Stimulated activated naive CD8-positive, alpha-beta T cell treated with anti-CD3 and anti-CD28 coated beads, Interleukin-15, amount 100 ng/mL, for 72 hours (primary cell): ENCODE data around the gene ACSL4.
A peak's percentile ranks its signal among the peaks of the same experiment; 100 is the strongest.

Experiments used
- ATAC-seq: fragments of 150-1000 bp; cut with Tn5 transposase; 2 replicates; pipeline ENCODE4 v1.10.0; 2021; ENCODE audit warnings: mild to moderate bottlenecking, moderate library complexity
- DNase-seq, 2 donors: peaks; one replicate each; pipeline ENCODE4 v3.0.0; 2021 to 2022
- H3K27ac Mint-ChIP-seq, 2 donors: one replicate each; pipeline ENCODE4 v1.8.0; 2022; ENCODE audit warnings: mild to moderate bottlenecking in 2 of 2, mixed read lengths in 2 of 2, moderate library complexity in 2 of 2
- H3K27me3 Mint-ChIP-seq: one replicate; pipeline ENCODE4 v1.8.0; 2022; ENCODE audit warnings: mixed read lengths
- H3K4me1 Mint-ChIP-seq: one replicate; pipeline ENCODE4 v1.8.0; 2022; ENCODE audit warnings: mild to moderate bottlenecking, mixed read lengths
- H3K4me3 Mint-ChIP-seq, 2 donors: one replicate each; pipeline ENCODE4 v1.8.0; 2022; ENCODE audit warnings: mild to moderate bottlenecking in 2 of 2, mixed read lengths in 2 of 2, moderate library complexity in 1 of 2
- H3K9me3 Mint-ChIP-seq, 2 donors: one replicate each; pipeline ENCODE4 v1.8.0; 2022; ENCODE audit warnings: mixed read lengths in 2 of 2

The ACSL4 gene

GRCh38 chrX:109732807-109733612, at the start of gene ACSL4:
TSS of gene ACSL4 (minus strand) at chrX:109733257. CDS start at chrX:109683363, 49,894 bp downstream.
- Mint-ChIP-seq H3K9me3 (no peaks in the 10 kb centered on the region), H3K27me3 (no peaks in the 10 kb centered on the region), H3K27ac (peak within 1 kb of the TSS; percentile 94 to 99), H3K4me1 (peaks cover 20% of the 10 kb centered on the region), H3K4me3 (peak within 1 kb of the TSS; percentile 89 to 96)
- ATAC-seq: peak; percentile 88
- peak; percentile 73 to 84 for DNase-seq

GRCh38 chrX:109777749-109778148, 44.7 kb upstream of the ACSL4 start:
- ATAC-seq: no peak
- H3K4me1 Mint-ChIP-seq: peaks cover 17% of the 10 kb centered on the region
- no peak overlapping the region for H3K27ac Mint-ChIP-seq
- no peaks in the 10 kb centered on the region for H3K9me3 Mint-ChIP-seq
- no peak for DNase-seq
- H3K4me3 Mint-ChIP-seq: no peak overlapping the region
- H3K27me3 Mint-ChIP-seq: no peaks in the 10 kb centered on the region

GRCh38 chrX:109776986-109777385, 43.9 kb upstream of the ACSL4 start:
- peaks cover 13% of the 10 kb centered on the region for H3K4me1 Mint-ChIP-seq
- DNase-seq (no peak), ATAC-seq (no peak)
- no peak overlapping the region for H3K4me3 Mint-ChIP-seq
- H3K27ac Mint-ChIP-seq: no peak overlapping the region
- H3K9me3 Mint-ChIP-seq: no peaks in the 10 kb centered on the region
- H3K27me3 Mint-ChIP-seq: no peaks in the 10 kb centered on the region

- Mint-ChIP-seq H3K9me3 (no peaks in the 10 kb centered on the region), H3K4me3 (no peak overlapping the region), H3K27ac (no peak overlapping the region), H3K27me3 (no peaks in the 10 kb centered on the region), H3K4me1 (peaks cover 13% of the 10 kb centered on the region)
- no peak for DNase-seq
- ATAC-seq: no peak
Observed at GRCh38 chrX:109776432-109776831, 43.4 kb upstream of the ACSL4 start.

- Mint-ChIP-seq H3K27ac (no peak overlapping the region), H3K4me1 (peaks cover 13% of the 10 kb centered on the region), H3K9me3 (peaks cover 0 to 2% of the 10 kb centered on the region in 2 donors), H3K27me3 (no peaks in the 10 kb centered on the region), H3K4me3 (no peak overlapping the region)
- no peak for DNase-seq
- no peak for ATAC-seq
Observed at GRCh38 chrX:109775386-109775785, 42.3 kb upstream of the ACSL4 start.

GRCh38 chrX:109774706-109775105, 41.6 kb upstream of the ACSL4 start:
- Mint-ChIP-seq H3K4me3 (no peak overlapping the region), H3K9me3 (peaks cover 0 to 9% of the 10 kb centered on the region in 2 donors), H3K27ac (no peak overlapping the region), H3K4me1 (peaks cover 13% of the 10 kb centered on the region), H3K27me3 (no peaks in the 10 kb centered on the region)
- peak in 1 of 2 donors; percentile 7 for DNase-seq
- peak; percentile 91 for ATAC-seq

GRCh38 chrX:109774136-109774535, 41.1 kb upstream of the ACSL4 start:
- Mint-ChIP-seq H3K9me3 (peaks cover 0 to 9% of the 10 kb centered on the region in 2 donors), H3K4me1 (peaks cover 13% of the 10 kb centered on the region), H3K4me3 (no peak overlapping the region), H3K27me3 (no peaks in the 10 kb centered on the region), H3K27ac (no peak overlapping the region)
- DNase-seq: no peak
- ATAC-seq: no peak

GRCh38 chrX:109773374-109773773, 40.3 kb upstream of the ACSL4 start:
- Mint-ChIP-seq H3K27me3 (no peaks in the 10 kb centered on the region), H3K4me1 (peaks cover 13% of the 10 kb centered on the region), H3K4me3 (no peak overlapping the region), H3K9me3 (peaks cover 0 to 9% of the 10 kb centered on the region in 2 donors), H3K27ac (no peak overlapping the region)
- ATAC-seq (no peak), DNase-seq (no peak)

DNA sequence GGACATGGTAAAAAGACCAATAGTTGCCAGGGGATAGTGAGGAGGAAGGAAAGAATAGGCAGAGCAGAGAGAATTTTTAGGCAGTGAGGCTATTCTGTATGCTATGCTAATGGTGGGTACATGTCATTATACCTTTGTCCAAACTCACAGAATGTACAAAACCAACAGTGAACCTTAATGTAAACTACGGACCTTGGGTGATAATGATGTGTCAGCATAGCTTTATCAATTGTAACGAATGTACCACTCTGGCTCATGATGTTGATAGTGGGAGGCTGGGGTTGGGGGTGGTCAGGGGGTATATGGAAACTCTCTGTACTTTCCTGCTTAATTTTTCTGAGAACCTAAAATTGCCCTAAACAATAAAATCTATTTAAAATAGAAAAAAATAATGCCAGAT, 37.7 kb upstream of the ACSL4 start:
- Mint-ChIP-seq H3K27ac (no peak overlapping the region), H3K4me3 (no peak overlapping the region), H3K4me1 (peaks cover 13% of the 10 kb centered on the region), H3K9me3 (peaks cover 0 to 9% of the 10 kb centered on the region in 2 donors), H3K27me3 (no peaks in the 10 kb centered on the region)
- no peak for DNase-seq
- no peak for ATAC-seq

- Mint-ChIP-seq H3K27ac (no peak overlapping the region), H3K4me3 (no peak overlapping the region), H3K27me3 (no peaks in the 10 kb centered on the region), H3K4me1 (no peaks in the 10 kb centered on the region), H3K9me3 (no peaks in the 10 kb centered on the region)
- no peak for ATAC-seq
- DNase-seq: no peak
Observed at GRCh38 chrX:109760922-109761250, 27.8 kb upstream of the ACSL4 start.

DNA sequence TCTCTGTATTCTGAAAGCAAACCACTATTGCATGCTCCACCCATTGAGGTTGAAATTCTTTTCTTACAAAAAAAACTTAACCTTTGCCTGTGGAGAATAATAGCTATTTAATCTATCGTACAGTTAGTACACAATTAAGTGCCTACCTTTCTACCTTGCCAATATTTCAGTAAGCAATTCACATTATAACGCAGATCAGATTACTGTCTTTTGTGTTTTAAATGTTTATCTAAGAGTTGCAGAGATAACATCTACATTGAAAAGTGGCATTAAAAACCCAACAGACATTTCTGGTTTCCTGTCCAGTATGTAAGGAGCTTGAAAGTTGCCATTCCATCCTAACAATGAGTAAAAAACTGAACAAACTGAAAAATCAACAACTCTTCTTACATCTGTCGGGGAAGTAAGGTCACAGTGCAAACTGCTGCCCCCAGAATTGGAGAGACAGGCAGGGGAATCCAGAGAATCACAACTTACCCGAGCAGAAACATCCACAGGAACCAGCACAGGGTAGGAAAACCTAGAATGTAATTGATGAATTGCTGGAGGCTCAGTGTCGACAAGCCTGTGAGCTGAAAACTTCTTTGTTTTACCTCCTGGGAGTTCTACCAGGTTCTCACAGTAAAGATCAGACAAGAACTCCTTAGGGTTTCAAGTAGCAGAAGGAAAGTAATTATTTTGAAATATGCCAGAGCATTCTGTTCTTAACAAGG, 27.3 kb upstream of the ACSL4 start:
- Mint-ChIP-seq H3K4me3 (no peak overlapping the region), H3K27ac (peak overlapping the region in 1 of 2 donors; percentile 13), H3K9me3 (no peaks in the 10 kb centered on the region), H3K27me3 (no peaks in the 10 kb centered on the region), H3K4me1 (no peaks in the 10 kb centered on the region)
- DNase-seq (no peak), ATAC-seq (no peak)

GRCh38 chrX:109753256-109753655, 20.2 kb upstream of the ACSL4 start:
- H3K27ac Mint-ChIP-seq: no peak overlapping the region
- no peak overlapping the region for H3K4me3 Mint-ChIP-seq
- ATAC-seq (no peak), DNase-seq (no peak)
- no peaks in the 10 kb centered on the region for H3K4me1 Mint-ChIP-seq
- no peaks in the 10 kb centered on the region for H3K9me3 Mint-ChIP-seq
- no peaks in the 10 kb centered on the region for H3K27me3 Mint-ChIP-seq

DNA sequence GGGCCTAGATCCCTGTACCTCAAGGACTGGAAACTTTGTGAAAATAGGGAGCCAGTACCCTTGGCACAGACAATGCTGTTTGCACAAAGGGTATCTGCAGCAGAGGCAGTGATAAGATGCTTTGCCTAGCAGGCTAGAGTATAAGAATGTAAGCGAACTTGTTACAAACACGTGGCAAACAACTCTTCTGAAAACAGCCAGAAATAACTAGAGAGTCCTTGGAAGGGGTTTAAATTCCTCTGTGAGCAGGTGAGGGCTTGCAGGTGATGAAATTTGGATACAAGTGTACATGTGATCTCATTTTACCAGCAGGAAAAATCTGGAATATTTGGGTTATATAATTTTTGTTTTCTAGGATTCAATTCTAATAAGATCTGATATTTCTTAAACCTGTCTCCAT, 18.6 kb upstream of the ACSL4 start:
- ATAC-seq (no peak), DNase-seq (no peak)
- Mint-ChIP-seq H3K4me3 (no peak overlapping the region), H3K4me1 (no peaks in the 10 kb centered on the region), H3K9me3 (no peaks in the 10 kb centered on the region), H3K27me3 (no peaks in the 10 kb centered on the region), H3K27ac (no peak overlapping the region)

DNA sequence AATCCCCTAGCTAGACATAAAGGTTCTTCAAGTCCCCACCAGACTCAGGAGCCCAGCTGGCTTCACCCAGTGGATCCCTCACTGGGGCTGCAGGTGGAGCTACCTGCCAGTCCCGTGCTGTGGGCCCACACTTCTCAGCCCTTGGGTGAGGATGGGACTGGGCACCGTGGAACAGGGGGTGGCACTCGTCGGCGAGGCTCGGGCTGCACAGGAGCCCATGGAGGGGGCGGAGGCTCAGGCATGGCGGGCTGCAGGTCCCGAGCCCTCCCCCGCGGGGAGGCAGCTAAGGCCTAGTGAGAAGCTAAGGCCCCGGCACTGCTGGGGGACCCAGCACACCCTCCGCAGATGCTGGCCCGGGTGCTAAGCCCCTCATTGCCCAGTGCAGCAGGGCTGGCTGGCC, 16.1 kb upstream of the ACSL4 start:
- Mint-ChIP-seq H3K27me3 (no peaks in the 10 kb centered on the region), H3K4me3 (no peak overlapping the region), H3K4me1 (no peaks in the 10 kb centered on the region), H3K9me3 (no peaks in the 10 kb centered on the region), H3K27ac (no peak overlapping the region)
- ATAC-seq (no peak), DNase-seq (no peak)

- no peak for DNase-seq
- ATAC-seq: no peak
- Mint-ChIP-seq H3K27me3 (no peaks in the 10 kb centered on the region), H3K9me3 (no peaks in the 10 kb centered on the region), H3K27ac (no peak overlapping the region), H3K4me1 (no peaks in the 10 kb centered on the region), H3K4me3 (no peak overlapping the region)
Observed at GRCh38 chrX:109747681-109748080, 14.6 kb upstream of the ACSL4 start.

DNA sequence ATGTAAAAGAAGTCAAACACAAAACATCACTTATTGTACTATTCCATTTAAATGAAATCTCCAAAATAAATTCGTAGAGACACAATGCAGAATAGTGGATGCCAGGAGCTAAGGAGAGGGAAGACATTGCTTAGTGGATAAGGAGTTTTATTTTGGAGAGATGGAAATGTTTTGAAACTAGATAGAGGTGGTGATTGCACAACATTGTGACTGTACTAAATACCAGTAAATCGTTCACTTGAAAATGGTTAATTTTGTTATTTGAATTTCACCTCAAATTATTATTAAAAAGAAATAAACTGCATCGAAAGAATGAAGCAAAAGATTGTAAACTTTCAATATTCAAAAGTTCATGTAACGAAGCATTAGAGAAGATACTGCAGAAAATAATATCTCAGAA, 9.7 kb upstream of the ACSL4 start:
- Mint-ChIP-seq H3K4me1 (no peaks in the 10 kb centered on the region), H3K4me3 (no peak overlapping the region), H3K27me3 (no peaks in the 10 kb centered on the region), H3K9me3 (no peaks in the 10 kb centered on the region), H3K27ac (no peak overlapping the region)
- DNase-seq (no peak), ATAC-seq (no peak)
